Measurements from ENCODE around the gene DMTF1.
"Not testable (repeated sequence)": the region's sequence is repeated elsewhere in the genome, so short reads cannot be mapped to it uniquely, and the experiment has no call there.

DMTF1 gene, protein sequence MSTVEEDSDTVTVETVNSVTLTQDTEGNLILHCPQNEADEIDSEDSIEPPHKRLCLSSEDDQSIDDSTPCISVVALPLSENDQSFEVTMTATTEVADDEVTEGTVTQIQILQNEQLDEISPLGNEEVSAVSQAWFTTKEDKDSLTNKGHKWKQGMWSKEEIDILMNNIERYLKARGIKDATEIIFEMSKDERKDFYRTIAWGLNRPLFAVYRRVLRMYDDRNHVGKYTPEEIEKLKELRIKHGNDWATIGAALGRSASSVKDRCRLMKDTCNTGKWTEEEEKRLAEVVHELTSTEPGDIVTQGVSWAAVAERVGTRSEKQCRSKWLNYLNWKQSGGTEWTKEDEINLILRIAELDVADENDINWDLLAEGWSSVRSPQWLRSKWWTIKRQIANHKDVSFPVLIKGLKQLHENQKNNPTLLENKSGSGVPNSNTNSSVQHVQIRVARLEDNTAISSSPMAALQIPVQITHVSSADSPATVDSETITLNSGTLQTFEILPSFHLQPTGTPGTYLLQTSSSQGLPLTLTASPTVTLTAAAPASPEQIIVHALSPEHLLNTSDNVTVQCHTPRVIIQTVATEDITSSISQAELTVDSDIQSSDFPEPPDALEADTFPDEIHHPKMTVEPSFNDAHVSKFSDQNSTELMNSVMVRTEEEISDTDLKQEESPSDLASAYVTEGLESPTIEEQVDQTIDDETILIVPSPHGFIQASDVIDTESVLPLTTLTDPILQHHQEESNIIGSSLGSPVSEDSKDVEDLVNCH

DNA sequence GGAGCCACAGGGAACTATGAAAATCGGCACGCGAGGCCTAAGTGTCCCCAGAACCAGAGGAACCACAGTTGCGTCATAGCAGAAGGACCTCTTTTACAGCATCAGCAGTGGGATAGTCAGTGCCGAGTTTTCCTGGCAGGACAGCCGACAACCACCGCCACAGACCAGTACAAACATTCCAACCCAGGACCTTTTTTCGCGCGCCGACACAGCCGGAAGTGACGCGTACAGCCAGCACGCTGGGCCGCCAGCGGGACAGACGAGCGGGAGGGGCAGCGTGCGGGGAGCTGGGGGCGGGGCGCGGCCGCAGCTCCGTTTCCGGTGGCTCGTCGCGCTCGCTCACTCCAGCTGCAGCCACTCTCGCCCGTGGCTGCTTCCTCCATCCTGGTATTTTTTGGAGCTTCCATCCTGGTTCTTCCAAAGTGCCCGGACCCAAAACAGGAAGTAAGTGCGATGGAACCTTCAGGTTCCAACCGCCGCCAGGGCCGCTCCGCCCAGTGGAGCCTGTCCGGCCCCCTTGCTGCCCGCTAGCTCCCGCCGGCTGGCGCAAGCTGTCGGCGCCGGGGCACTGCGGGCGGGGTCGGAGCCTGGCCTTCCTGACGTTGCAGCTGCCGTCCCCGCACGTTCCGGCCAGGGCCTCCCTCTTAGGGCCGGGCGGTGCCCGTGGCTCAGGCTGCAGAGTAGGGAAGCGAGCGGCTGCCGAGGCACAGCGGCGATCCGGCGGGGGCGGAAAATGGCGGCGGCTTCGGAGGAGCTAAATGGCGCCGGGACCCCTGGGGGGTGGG, at the start of gene DMTF1:
TSS of gene DMTF1 (plus strand) at position 342 of the 785 bp plus-strand sequence. CDS start 12,489 bp downstream, outside the sequence.
- peaks cover 0 to 13% of the 10 kb centered on the region in 2 donors for H3K36me3 ChIP-seq (ENCODE audit: control insufficient read depth in 1 of 2, insufficient read depth in 2 of 2, low read length in 2 of 2)
- peaks cover 23 to 38% of the 10 kb centered on the region in 2 donors for H3K4me1 ChIP-seq (ENCODE audit: control insufficient read depth in 1 of 2, insufficient read depth in 2 of 2, low read length in 2 of 2)
- peak within 1 kb of the TSS; percentile 99 for H3K27ac ChIP-seq (ENCODE audit: low read length)
- peak within 1 kb of the TSS; percentile 87 to 95 for H3K4me3 ChIP-seq (ENCODE audit: low read depth in 1 of 2, low read length in 2 of 2)
- no peaks in the 10 kb centered on the region for H3K9me3 ChIP-seq (ENCODE audit: control insufficient read depth in 1 of 2, low read length in 2 of 2)
- H3K27me3 ChIP-seq (ENCODE audit: low read depth, low read length), result no peaks in the 10 kb centered on the region

DNA sequence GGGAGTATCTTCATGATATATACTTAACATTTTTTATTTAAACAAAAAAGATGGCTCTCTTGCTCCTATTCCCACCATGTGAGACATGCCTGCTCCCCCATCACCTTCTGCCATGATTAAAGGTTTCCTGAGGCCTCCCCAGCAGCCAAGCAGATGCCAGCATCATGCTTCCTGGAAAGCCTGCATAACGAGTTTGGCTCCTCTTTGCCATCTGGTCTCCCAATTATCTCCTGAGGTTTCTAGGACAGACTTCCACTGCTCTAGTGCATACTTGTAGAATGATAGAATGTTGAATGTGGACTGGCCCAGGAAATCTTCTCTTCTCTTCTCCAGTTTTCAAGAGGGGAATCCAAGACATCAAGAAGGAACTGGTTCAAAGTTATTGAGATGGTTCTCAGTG, 46.9 kb upstream of the DMTF1 start:
- H3K27ac ChIP-seq (ENCODE audit: low read length), result no peak overlapping the region
- no peaks in the 10 kb centered on the region for H3K9me3 ChIP-seq (ENCODE audit: control insufficient read depth in 1 of 2, low read length in 2 of 2)
- no peaks in the 10 kb centered on the region for H3K36me3 ChIP-seq (ENCODE audit: control insufficient read depth in 1 of 2, insufficient read depth in 2 of 2, low read length in 2 of 2)
- H3K4me1 ChIP-seq (ENCODE audit: control insufficient read depth in 1 of 2, insufficient read depth in 2 of 2, low read length in 2 of 2), result no peaks in the 10 kb centered on the region
- H3K27me3 ChIP-seq (ENCODE audit: low read depth, low read length), result no peaks in the 10 kb centered on the region
- H3K4me3 ChIP-seq (ENCODE audit: low read depth in 1 of 2, low read length in 2 of 2), result no peak overlapping the region

DNA sequence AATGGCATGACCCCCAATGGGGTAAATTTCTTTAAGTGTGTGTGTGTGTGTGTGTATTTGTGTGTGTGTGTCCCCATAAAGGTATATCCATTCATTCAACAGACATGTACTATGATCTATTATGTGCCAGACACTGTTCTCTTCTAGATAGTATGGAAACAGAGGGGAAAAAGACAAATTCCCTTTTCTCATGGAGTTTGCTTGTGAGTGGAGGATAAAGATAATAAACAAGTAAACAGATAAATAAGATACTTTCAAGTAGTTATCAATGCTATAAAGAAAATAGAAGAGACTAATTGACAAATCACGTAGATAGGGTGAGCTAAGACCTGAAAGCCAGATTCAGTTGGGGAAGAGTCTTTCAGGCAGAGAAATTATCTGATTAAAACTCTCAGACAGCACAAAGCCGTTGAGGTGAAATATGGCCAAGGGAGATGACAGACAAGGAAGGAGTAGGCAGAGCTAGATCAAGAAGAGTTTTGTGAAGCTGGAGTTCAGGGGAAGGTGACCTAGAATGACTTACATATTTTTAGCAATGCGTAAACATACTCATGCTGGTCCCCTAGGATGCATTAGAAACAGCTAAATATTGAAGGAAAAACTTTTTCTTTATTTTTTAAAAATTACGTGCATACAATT, 45.2 kb upstream of the DMTF1 start:
- Histone ChIP-seq H3K27ac (ENCODE audit: low read length) (no peak overlapping the region), H3K4me3 (ENCODE audit: low read depth in 1 of 2, low read length in 2 of 2) (no peak overlapping the region), H3K4me1 (ENCODE audit: control insufficient read depth in 1 of 2, insufficient read depth in 2 of 2, low read length in 2 of 2) (no peaks in the 10 kb centered on the region), H3K27me3 (ENCODE audit: low read depth, low read length) (no peaks in the 10 kb centered on the region), H3K36me3 (ENCODE audit: control insufficient read depth in 1 of 2, insufficient read depth in 2 of 2, low read length in 2 of 2) (no peaks in the 10 kb centered on the region), H3K9me3 (ENCODE audit: control insufficient read depth in 1 of 2, low read length in 2 of 2) (no peaks in the 10 kb centered on the region)

DNA sequence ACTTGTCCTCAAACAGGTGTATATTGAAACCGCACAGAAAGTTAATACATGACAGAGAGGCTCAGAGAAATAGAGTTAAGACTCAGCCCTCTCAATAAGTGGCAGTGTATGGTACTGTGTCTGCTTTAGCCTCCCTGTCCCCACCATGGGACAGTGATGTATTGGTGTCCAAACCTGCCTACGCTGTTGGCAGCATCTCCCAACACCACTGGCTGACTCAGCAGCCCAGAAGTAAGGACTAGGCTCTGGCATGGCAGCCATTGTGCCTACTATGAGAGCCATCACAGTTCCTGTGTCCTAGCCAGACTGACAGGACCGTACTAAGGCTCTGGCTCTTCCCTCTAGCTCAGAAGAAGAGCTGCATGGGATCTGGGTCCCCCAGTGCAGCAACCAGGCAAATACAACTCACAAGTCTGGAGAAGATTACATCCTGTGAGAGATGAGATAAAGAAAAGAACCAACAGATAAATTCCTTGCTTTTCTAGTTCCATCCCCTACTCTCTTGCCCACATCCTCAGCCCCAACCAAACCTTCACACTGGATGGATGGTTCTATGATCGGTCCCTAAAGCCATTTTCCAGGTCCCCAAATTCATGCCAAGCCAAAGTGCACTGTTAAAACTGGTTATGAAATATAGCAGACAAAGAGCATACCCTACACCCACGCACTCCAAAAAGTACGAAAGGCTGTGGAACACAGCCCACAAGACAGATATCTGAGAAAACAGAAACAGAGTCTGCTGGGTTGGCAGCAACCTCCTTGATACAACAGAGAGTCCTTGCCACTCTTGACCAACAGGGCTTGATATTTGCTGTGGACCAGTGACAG, 44.1 kb upstream of the DMTF1 start:
- no peaks in the 10 kb centered on the region for H3K4me1 ChIP-seq (ENCODE audit: control insufficient read depth in 1 of 2, insufficient read depth in 2 of 2, low read length in 2 of 2)
- H3K36me3 ChIP-seq (ENCODE audit: control insufficient read depth in 1 of 2, insufficient read depth in 2 of 2, low read length in 2 of 2), result no peaks in the 10 kb centered on the region
- H3K9me3 ChIP-seq (ENCODE audit: control insufficient read depth in 1 of 2, low read length in 2 of 2), result no peaks in the 10 kb centered on the region
- no peaks in the 10 kb centered on the region for H3K27me3 ChIP-seq (ENCODE audit: low read depth, low read length)
- H3K27ac ChIP-seq (ENCODE audit: low read length), result no peak overlapping the region
- no peak overlapping the region for H3K4me3 ChIP-seq (ENCODE audit: low read depth in 1 of 2, low read length in 2 of 2)

DNA sequence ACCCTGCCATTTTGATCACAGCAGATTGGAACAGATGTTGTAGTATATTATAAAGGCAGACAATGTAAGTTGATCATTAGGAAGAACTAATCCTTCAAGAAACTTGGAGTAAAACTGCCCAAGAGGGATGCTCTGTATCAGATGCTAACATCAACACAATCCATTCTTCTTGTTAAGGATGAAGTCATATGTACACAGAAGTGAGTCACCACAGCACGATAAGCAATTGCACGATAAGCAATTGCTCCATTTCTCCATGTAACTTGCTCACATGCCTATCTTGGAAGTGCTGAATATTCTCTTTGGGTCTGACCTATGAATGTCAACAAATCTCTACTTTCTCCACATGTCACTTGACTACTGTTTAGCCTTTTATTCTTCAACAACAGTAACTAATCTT, 41.5 kb upstream of the DMTF1 start:
- H3K4me3 ChIP-seq (ENCODE audit: low read depth in 1 of 2, low read length in 2 of 2), result no peak overlapping the region
- H3K36me3 ChIP-seq (ENCODE audit: control insufficient read depth in 1 of 2, insufficient read depth in 2 of 2, low read length in 2 of 2), result no peaks in the 10 kb centered on the region
- no peaks in the 10 kb centered on the region for H3K4me1 ChIP-seq (ENCODE audit: control insufficient read depth in 1 of 2, insufficient read depth in 2 of 2, low read length in 2 of 2)
- H3K9me3 ChIP-seq (ENCODE audit: control insufficient read depth in 1 of 2, low read length in 2 of 2), result no peaks in the 10 kb centered on the region
- no peak overlapping the region for H3K27ac ChIP-seq (ENCODE audit: low read length)
- no peaks in the 10 kb centered on the region for H3K27me3 ChIP-seq (ENCODE audit: low read depth, low read length)

DNA sequence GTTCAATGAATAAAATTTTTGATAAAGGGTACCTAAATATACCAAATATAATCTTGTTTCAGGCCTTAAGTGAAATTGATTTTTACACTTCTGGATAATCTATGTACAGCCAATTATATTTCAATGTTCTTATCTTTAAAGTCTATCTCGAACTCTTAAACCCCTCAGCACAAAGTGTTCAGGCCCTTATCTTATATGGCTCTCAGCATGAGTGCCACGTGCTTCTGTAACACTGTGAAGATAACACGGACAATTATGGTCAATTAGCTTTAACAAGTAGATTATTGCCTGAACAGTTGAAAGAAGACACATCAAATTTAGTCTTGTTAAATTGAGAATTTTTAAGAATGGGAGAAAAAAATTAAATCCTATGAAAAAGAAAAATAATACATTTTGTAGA, 40.4 kb upstream of the DMTF1 start:
- H3K4me1 ChIP-seq (ENCODE audit: control insufficient read depth in 1 of 2, insufficient read depth in 2 of 2, low read length in 2 of 2), result no peaks in the 10 kb centered on the region
- H3K27ac ChIP-seq (ENCODE audit: low read length), result no peak overlapping the region
- no peaks in the 10 kb centered on the region for H3K9me3 ChIP-seq (ENCODE audit: control insufficient read depth in 1 of 2, low read length in 2 of 2)
- no peaks in the 10 kb centered on the region for H3K27me3 ChIP-seq (ENCODE audit: low read depth, low read length)
- H3K4me3 ChIP-seq (ENCODE audit: low read depth in 1 of 2, low read length in 2 of 2), result no peak overlapping the region
- H3K36me3 ChIP-seq (ENCODE audit: control insufficient read depth in 1 of 2, insufficient read depth in 2 of 2, low read length in 2 of 2), result no peaks in the 10 kb centered on the region

DNA sequence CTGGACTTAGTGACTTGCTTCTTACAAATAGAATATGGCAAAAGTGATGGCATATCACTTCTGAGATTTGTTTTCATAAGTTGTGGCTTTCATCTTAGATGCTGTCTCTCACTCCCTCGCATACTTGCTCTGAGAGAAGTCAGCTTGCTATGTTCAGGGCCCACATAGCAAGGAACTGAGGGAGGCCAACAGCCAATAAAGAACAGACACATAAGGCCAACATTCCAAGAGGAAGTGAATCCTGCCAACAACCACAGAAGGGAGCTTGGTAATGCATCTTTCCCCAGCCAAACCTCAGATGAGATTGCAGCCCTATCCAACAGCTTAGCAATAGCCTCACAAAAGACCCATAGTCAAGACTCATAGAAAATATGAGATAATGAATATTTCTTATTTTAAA, 39.2 kb upstream of the DMTF1 start:
- H3K4me1 ChIP-seq (ENCODE audit: control insufficient read depth in 1 of 2, insufficient read depth in 2 of 2, low read length in 2 of 2), result no peaks in the 10 kb centered on the region
- H3K9me3 ChIP-seq (ENCODE audit: control insufficient read depth in 1 of 2, low read length in 2 of 2), result no peaks in the 10 kb centered on the region
- no peaks in the 10 kb centered on the region for H3K36me3 ChIP-seq (ENCODE audit: control insufficient read depth in 1 of 2, insufficient read depth in 2 of 2, low read length in 2 of 2)
- H3K27me3 ChIP-seq (ENCODE audit: low read depth, low read length), result no peaks in the 10 kb centered on the region
- no peak overlapping the region for H3K4me3 ChIP-seq (ENCODE audit: low read depth in 1 of 2, low read length in 2 of 2)
- H3K27ac ChIP-seq (ENCODE audit: low read length), result no peak overlapping the region

DNA sequence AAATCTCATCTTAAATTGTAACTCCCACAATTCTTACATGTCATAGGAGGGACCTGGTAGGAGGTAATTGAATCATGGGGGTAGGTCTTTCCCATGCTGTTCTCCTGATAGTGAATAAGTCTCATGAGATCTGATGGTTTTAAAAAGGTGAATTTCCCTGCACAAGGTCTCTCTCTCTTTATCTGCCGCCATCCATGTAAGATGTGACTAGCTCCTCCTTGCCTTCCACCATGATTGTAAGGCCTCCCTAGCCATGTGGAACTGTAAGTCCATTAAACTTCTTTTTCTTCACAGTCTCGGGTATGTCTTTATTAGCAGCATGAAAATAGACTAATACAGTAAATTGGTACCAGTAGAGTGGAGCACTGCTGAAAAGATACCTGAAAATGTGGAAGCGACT, 38.3 kb upstream of the DMTF1 start:
- H3K4me1 ChIP-seq (ENCODE audit: control insufficient read depth in 1 of 2, insufficient read depth in 2 of 2, low read length in 2 of 2); H3K36me3 ChIP-seq (ENCODE audit: control insufficient read depth in 1 of 2, insufficient read depth in 2 of 2, low read length in 2 of 2); H3K27me3 ChIP-seq (ENCODE audit: low read depth, low read length); H3K27ac ChIP-seq (ENCODE audit: low read length); H3K9me3 ChIP-seq (ENCODE audit: control insufficient read depth in 1 of 2, low read length in 2 of 2); H3K4me3 ChIP-seq (ENCODE audit: low read depth in 1 of 2, low read length in 2 of 2): not testable (repeated sequence)

DNA sequence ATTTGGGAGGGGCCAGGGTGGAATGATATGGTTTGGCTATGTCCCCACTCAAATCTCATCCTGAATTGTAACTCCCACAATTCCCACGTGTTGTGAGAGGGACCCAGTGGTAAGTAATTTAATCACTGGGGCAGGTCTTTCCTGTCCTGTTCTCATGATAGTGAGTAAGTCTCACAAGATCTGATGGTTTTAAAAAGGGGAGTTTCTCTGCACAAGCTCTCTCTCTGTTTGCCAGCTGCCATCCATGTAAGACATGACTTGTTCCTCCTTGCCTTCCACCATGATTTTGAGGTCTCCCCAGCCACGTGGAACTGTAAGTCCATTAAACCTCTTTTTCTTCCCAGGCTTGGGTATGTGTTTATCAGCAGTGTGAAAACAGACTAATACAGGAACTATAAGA, 36.5 kb upstream of the DMTF1 start:
- not testable (repeated sequence) for H3K27me3 ChIP-seq (ENCODE audit: low read depth, low read length); H3K4me1 ChIP-seq (ENCODE audit: control insufficient read depth in 1 of 2, insufficient read depth in 2 of 2, low read length in 2 of 2); H3K4me3 ChIP-seq (ENCODE audit: low read depth in 1 of 2, low read length in 2 of 2); H3K9me3 ChIP-seq (ENCODE audit: control insufficient read depth in 1 of 2, low read length in 2 of 2); H3K27ac ChIP-seq (ENCODE audit: low read length); H3K36me3 ChIP-seq (ENCODE audit: control insufficient read depth in 1 of 2, insufficient read depth in 2 of 2, low read length in 2 of 2)

DNA sequence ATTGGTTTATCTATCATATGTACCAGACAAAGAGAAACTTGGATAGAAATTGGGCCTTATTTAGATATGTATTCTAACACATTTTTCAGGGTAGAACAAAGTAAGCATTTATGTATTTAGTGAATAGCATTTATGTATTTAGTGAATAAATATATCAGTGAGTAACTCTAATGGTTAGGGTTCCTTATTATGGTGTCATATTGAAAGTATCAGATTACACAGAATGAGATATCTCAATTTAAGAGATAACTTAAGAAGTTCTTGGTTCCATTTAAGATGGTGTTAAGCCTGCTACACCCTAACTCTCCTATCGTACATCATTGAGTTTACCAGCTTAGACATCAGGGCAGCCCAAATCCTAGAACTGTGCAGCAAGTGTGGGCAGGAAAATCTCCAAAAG, 35.9 kb upstream of the DMTF1 start:
- H3K27ac ChIP-seq (ENCODE audit: low read length), result no peak overlapping the region
- H3K36me3 ChIP-seq (ENCODE audit: control insufficient read depth in 1 of 2, insufficient read depth in 2 of 2, low read length in 2 of 2), result no peaks in the 10 kb centered on the region
- H3K9me3 ChIP-seq (ENCODE audit: control insufficient read depth in 1 of 2, low read length in 2 of 2), result no peaks in the 10 kb centered on the region
- no peaks in the 10 kb centered on the region for H3K27me3 ChIP-seq (ENCODE audit: low read depth, low read length)
- H3K4me3 ChIP-seq (ENCODE audit: low read depth in 1 of 2, low read length in 2 of 2), result no peak overlapping the region
- no peaks in the 10 kb centered on the region for H3K4me1 ChIP-seq (ENCODE audit: control insufficient read depth in 1 of 2, insufficient read depth in 2 of 2, low read length in 2 of 2)

Measured in muscle layer of duodenum (tissue), 2 donors.